Right lobe of liver (tissue), 6 donors: ENCODE measurements around the gene ARHGAP15. TPM values are rescaled to one million over a fixed set of nuclear protein-coding genes. Genes with fewer than 3 reads are reported as not detected.

Experiments used
- ATAC-seq, 4 donors: fragments of 200-7000 bp; cut with Tn5 transposase; one replicate each; pipeline ENCODE4 v1.9.1; 2020; ENCODE audit warnings: mild to moderate bottlenecking in 4 of 4, moderate library complexity in 4 of 4
- DNase-seq, 3 donors: peaks; one replicate each; pipeline ENCODE4 v3.0.0-alpha.2; 2020
- H3K27ac ChIP-seq, 3 donors: fragments of 200-600 bp; one replicate each; pipeline ENCODE4 v1.8.0; 2022
- H3K27me3 ChIP-seq, 2 donors: fragments of 200-600 bp; one replicate each; pipeline ENCODE4 v1.8.0; 2022
- H3K36me3 ChIP-seq, 4 donors: fragments of 200-600 bp; sonication (generic) in 1 of 4; one replicate each; pipeline versions ENCODE4 v1.5.1 to v1.8.0; 2017 to 2022; ENCODE audit warnings: control low read depth in 1 of 4
- H3K4me1 ChIP-seq, 4 donors: fragments of 200-600 bp; sonication (generic) in 1 of 4; one replicate each; pipeline versions ENCODE4 v1.5.1 to v1.8.0; 2017 to 2022; ENCODE audit warnings: control low read depth in 1 of 4
- H3K4me3 ChIP-seq, 3 donors: fragments of 200-600 bp; one replicate each; pipeline ENCODE4 v1.8.0; 2022
- H3K9me3 ChIP-seq, 4 donors: fragments of 200-600 bp; sonication (generic) in 1 of 4; one replicate each; pipeline versions ENCODE4 v1.5.1 to v1.8.0; 2017 to 2022; ENCODE audit warnings: control low read depth in 1 of 4
- POLR2A ChIP-seq: fragments of 450-650 bp; IDR thresholded peaks from one replicate; pipeline ENCODE4 v1.6.1; 2017; ENCODE audit warnings: antibody characterized with exemption, mild to moderate bottlenecking
- WGBS: methylation state at CpG from one replicate; pipeline ENCODE4 v1.1.6; 2018; ENCODE audit warnings: low coverage, low lambda C conversion rate; ENCODE audit not compliant: insufficient coverage; ENCODE audit errors: missing lambda C conversion rate; 5-methylcytosine and 5-hydroxymethylcytosine counted together
- intact Hi-C, 2 donors: fragments of 100-400 bp; cut with DNase I; formaldehyde crosslinking; loops; one replicate each; pipeline versions ENCODE4 v1.11.2 to v1.14.1; 2022
- total RNA-seq, 6 experiments: library from RNA; depleted of rRNA in 2 of 6; stranded (reverse); fragments of >200 nt in 2 of 6; fragmentation: NEBNext Ultra II Directional in 3 of 6; extraction: Animal tissue kit (Norgen Biotek cat#: 25700) in 3 of 6; gene quantifications; one replicate each; pipeline versions ENCODE4 v1.1.0 to v1.2.4, GENCODE V29; 2016 to 2023
- TF ChIP-seq, protein P1 (sequence below), 4 donors: fragments of 200-600 bp in 3 of 4; fragments of 450-650 bp in 1 of 4; IDR thresholded peaks; one replicate each; pipeline versions ENCODE4 v1.5.1 to v1.8.0; 2016 to 2022; ENCODE audit warnings: antibody characterized with exemption in 4 of 4, mild to moderate bottlenecking in 2 of 4
- donor health status: DM: no; HTN: yes; CAD: no.
- donor health status: DM: no; HTN: no; CAD: no.
- donor health status: DM: no; HTN: no; CAD: no.
- donor health status: DM: no; HTN: yes; CAD: no.
- donor health status: DM: no; HTN: yes; CAD: no.

ARHGAP15 gene
- total RNA-seq, 6 experiments from 2014 or later: 3.3 to 8.2 (median 6.6) TPM

DNA sequence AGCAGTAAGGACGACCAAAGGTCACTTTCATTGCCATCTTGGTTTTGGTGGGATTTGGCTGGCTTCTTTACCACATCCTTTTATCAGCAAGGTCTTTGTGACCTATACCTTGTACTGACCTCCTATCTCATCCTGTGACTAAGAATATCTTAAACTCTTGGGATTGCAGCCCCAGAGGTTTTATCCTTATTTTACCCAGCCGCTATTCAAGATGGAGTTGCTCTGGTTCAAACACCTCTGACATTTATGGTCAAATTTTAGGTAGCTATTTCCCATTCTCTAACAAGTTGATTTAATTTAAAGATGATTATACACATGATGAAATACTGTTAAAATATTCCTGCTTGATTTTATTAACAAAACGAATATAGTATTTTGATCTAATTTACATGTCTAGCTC is 326.1 kb downstream of the ARHGAP15 start:
- Histone ChIP-seq H3K4me3 (no peak overlapping the region), H3K9me3 (no peaks in the 10 kb centered on the region), H3K4me1 (no peaks in the 10 kb centered on the region), H3K27me3 (no peaks in the 10 kb centered on the region), H3K27ac (no peak overlapping the region), H3K36me3 (no peaks in the 10 kb centered on the region)
- ATAC-seq (no peak), DNase-seq (no peak)
- intact Hi-C loops: no loop called here
- TF ChIP-seq, protein P1, sequence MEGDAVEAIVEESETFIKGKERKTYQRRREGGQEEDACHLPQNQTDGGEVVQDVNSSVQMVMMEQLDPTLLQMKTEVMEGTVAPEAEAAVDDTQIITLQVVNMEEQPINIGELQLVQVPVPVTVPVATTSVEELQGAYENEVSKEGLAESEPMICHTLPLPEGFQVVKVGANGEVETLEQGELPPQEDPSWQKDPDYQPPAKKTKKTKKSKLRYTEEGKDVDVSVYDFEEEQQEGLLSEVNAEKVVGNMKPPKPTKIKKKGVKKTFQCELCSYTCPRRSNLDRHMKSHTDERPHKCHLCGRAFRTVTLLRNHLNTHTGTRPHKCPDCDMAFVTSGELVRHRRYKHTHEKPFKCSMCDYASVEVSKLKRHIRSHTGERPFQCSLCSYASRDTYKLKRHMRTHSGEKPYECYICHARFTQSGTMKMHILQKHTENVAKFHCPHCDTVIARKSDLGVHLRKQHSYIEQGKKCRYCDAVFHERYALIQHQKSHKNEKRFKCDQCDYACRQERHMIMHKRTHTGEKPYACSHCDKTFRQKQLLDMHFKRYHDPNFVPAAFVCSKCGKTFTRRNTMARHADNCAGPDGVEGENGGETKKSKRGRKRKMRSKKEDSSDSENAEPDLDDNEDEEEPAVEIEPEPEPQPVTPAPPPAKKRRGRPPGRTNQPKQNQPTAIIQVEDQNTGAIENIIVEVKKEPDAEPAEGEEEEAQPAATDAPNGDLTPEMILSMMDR (IDR thresholded peaks at IDR 0.05): no peak
- no peak for TF ChIP-seq POLR2A
- WGBS: 70% methylated on average over 2 of the region's 3 CpGs

DNA sequence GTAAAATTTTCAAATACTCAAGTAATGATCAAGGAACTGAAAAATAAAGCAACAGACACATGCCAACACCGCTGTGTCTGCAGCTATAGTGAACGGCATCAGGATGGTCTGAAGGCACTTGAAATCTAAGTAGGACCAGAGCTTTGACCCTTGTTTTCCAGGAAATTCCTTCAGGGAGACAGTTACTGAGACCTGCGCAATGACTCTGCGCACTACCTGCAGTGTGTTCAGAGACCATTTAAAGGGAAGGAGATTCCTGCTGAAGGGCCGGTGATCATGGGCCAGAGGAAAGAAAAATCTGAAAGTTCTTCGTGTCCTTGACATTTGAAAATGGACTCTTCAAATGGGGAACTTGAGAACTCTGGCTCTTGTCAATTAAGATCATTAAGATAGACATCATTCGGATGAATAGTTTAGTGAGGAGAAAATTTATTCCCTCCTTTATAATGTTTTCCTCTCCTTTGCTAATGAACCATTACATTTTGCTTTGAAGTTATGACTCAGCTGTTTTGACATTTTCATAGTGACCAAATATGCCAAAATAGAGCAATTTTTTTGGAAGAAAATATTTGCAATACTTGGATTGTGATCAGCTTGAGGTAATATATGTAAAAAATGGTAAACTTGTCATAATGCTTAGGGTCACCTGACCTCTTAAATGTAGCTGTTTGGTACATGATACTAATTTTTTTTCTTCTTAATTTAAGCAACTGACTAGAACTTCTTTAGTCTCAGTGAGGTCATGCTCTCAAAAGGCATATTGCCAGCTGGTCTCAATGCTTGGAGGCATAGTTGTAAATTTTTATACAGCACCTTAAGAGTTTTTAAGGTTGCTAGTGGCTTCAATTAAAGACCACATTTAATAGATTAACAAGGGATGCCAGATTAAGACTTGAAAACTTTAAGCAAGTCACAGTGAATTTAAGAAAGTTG is 329.3 kb downstream of the ARHGAP15 start:
- no peaks in the 10 kb centered on the region for H3K36me3 ChIP-seq
- H3K4me3 ChIP-seq: no peak overlapping the region
- ATAC-seq: no peak
- DNase-seq: no peak
- no peaks in the 10 kb centered on the region for H3K27me3 ChIP-seq
- TF ChIP-seq POLR2A: no peak
- TF ChIP-seq, protein P1 (IDR thresholded peaks at IDR 0.05): no peak
- no peaks in the 10 kb centered on the region for H3K4me1 ChIP-seq
- WGBS: 83% methylated on average over 7 of the region's 7 CpGs
- intact Hi-C loops: no loop called here
- no peaks in the 10 kb centered on the region for H3K9me3 ChIP-seq
- H3K27ac ChIP-seq: no peak overlapping the region

DNA sequence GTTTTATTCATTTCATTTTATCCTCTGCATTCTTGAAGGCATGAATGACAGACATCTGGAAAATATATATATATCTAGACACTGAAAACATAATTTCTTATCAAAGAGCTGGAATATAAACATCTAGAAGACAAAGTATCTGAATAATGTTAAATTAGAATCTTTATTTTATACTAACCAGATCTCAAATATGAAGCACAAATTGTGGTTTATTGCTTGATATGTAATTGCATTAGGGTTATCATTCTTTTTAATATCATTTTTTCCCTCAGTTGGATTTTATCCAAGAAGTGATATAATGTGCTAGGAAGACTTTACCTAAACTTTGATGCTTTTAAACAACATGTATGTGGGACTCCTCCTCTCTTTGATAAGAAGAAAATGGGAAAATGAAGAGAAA is 331.2 kb downstream of the ARHGAP15 start:
- H3K4me3 ChIP-seq: no peak overlapping the region
- TF ChIP-seq POLR2A: no peak
- TF ChIP-seq, protein P1 (IDR thresholded peaks at IDR 0.05): no peak
- H3K9me3 ChIP-seq: no peaks in the 10 kb centered on the region
- intact Hi-C loops: no loop called here
- H3K27ac ChIP-seq: no peak overlapping the region
- ATAC-seq: no peak
- H3K27me3 ChIP-seq: no peaks in the 10 kb centered on the region
- no peaks in the 10 kb centered on the region for H3K4me1 ChIP-seq
- H3K36me3 ChIP-seq: no peaks in the 10 kb centered on the region
- no peak for DNase-seq

DNA sequence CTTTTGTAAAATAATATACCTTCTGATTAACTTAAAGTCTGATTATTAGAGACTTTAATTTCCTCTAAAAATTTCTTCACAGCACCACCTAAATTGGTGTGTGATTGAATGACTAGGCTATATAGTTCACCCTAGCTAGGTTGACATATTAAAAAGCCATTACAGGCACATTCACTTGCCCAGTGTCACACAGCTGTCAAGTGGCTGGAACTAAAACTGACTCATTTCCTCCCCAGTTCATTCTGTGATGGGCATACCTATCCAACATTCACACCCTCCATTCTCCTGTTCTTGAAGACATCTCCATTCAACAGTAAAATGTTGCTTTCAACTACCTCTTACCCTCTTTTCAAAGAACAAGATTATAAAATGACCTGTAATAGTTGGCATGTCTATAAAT is 334.5 kb downstream of the ARHGAP15 start:
- Histone ChIP-seq H3K27ac (no peak overlapping the region), H3K27me3 (no peaks in the 10 kb centered on the region), H3K4me3 (no peak overlapping the region), H3K4me1 (no peaks in the 10 kb centered on the region), H3K36me3 (no peaks in the 10 kb centered on the region), H3K9me3 (no peaks in the 10 kb centered on the region)
- TF ChIP-seq, protein P1 (IDR thresholded peaks at IDR 0.05): no peak
- TF ChIP-seq POLR2A: no peak
- ATAC-seq (no peak), DNase-seq (no peak)
- intact Hi-C loops: no loop called here
